Neutrophil (primary cell): Measurements from ENCODE around the gene MMP24.

Experiments used
- H3K27ac ChIP-seq: fragments of 200-600 bp; sonication (generic); 2 replicates; pipeline ENCODE4 v1.5.1; 2016; ENCODE audit warnings: mild to moderate bottlenecking, moderate library complexity
- H3K27me3 ChIP-seq: fragments of 200-600 bp; sonication (generic); 2 replicates; pipeline ENCODE4 v1.6.0; 2016; ENCODE audit warnings: mild to moderate bottlenecking
- H3K36me3 ChIP-seq: fragments of 200-600 bp; sonication (generic); 2 replicates; pipeline ENCODE4 v1.5.1; 2017
- H3K4me1 ChIP-seq, 2 experiments: fragments of 200-600 bp in 1 of 2; sonication (generic) in 1 of 2; 1 replicate in 1 of 2; 2 replicates in 1 of 2; pipeline versions ENCODE4 v1.5.1 to v1.6.1; 2013 to 2016; ENCODE audit warnings: low read depth in 1 of 2, low read length in 1 of 2, mild to moderate bottlenecking in 1 of 2, moderate library complexity in 1 of 2; ENCODE audit not compliant: control insufficient read depth in 1 of 2, insufficient read depth in 1 of 2
- H3K4me3 ChIP-seq, 2 experiments: fragments of 200-600 bp in 1 of 2; sonication (generic) in 1 of 2; 1 replicate in 1 of 2; 2 replicates in 1 of 2; pipeline ENCODE4 v1.5.1; 2013 to 2016; ENCODE audit warnings: low read depth in 1 of 2, low read length in 1 of 2, mild to moderate bottlenecking in 1 of 2, moderate library complexity in 1 of 2
- H3K9me3 ChIP-seq: fragments of 200-600 bp; sonication (generic); 2 replicates; pipeline ENCODE4 v1.5.1; 2016
- CTCF ChIP-seq: fragments of 200-600 bp; sonication (generic); IDR thresholded peaks from 2 replicates; pipeline ENCODE4 v1.5.1; 2016; ENCODE audit warnings: antibody characterized with exemption

MMP24 gene

GRCh38 chr20:35316086-35316485 lies 89.6 kb downstream of the MMP24 start:
- TF ChIP-seq CTCF, result no peak
- H3K27me3 ChIP-seq, result no peaks in the 10 kb centered on the region
- no peaks in the 10 kb centered on the region for H3K9me3 ChIP-seq
- no peak overlapping the region for H3K4me3 ChIP-seq
- no peaks in the 10 kb centered on the region for H3K36me3 ChIP-seq
- no peak overlapping the region for H3K27ac ChIP-seq
- no peaks in the 10 kb centered on the region for H3K4me1 ChIP-seq

GRCh38 chr20:35317416-35318210 lies 91.1 kb downstream of the MMP24 start:
- H3K27ac ChIP-seq, result no peak overlapping the region
- no peaks in the 10 kb centered on the region for H3K9me3 ChIP-seq
- no peaks in the 10 kb centered on the region for H3K36me3 ChIP-seq
- TF ChIP-seq CTCF, result no peak
- no peaks in the 10 kb centered on the region for H3K4me1 ChIP-seq
- no peak overlapping the region for H3K4me3 ChIP-seq
- H3K27me3 ChIP-seq, result no peaks in the 10 kb centered on the region

GRCh38 chr20:35318502-35319157 lies 92.1 kb downstream of the MMP24 start:
- no peaks in the 10 kb centered on the region for H3K4me1 ChIP-seq
- no peaks in the 10 kb centered on the region for H3K9me3 ChIP-seq
- TF ChIP-seq CTCF, result no peak
- H3K36me3 ChIP-seq, result no peaks in the 10 kb centered on the region
- H3K27me3 ChIP-seq, result no peaks in the 10 kb centered on the region
- H3K4me3 ChIP-seq, result no peak overlapping the region
- no peak overlapping the region for H3K27ac ChIP-seq

- no peaks in the 10 kb centered on the region for H3K4me1 ChIP-seq
- H3K27me3 ChIP-seq, result no peaks in the 10 kb centered on the region
- TF ChIP-seq CTCF, result no peak
- no peak overlapping the region for H3K4me3 ChIP-seq
- no peaks in the 10 kb centered on the region for H3K9me3 ChIP-seq
- H3K27ac ChIP-seq, result no peak overlapping the region
- no peaks in the 10 kb centered on the region for H3K36me3 ChIP-seq
Observed at GRCh38 chr20:35319192-35319870, 92.8 kb downstream of the MMP24 start.

GRCh38 chr20:35319871-35320197 lies 93.3 kb downstream of the MMP24 start:
- Histone ChIP-seq H3K4me1 (no peaks in the 10 kb centered on the region), H3K4me3 (no peak overlapping the region), H3K27ac (no peak overlapping the region), H3K27me3 (no peaks in the 10 kb centered on the region), H3K9me3 (no peaks in the 10 kb centered on the region), H3K36me3 (no peaks in the 10 kb centered on the region)
- TF ChIP-seq CTCF, result no peak
